GM18861 (cell line): Measurements from ENCODE around the gene NDFIP1.

Source experiments
- ATAC-seq: cut with Tn5 transposase; IDR thresholded peaks from one replicate; pipeline ENCODE4 v1.9.1; 2021; ENCODE audit not compliant: unreplicated experiment

NDFIP1 gene

GRCh38 chr5:142091012-142091411 lies 17.6 kb upstream of the NDFIP1 start:
- ATAC-seq, result no peak

- no peak for ATAC-seq
Observed at GRCh38 chr5:142091922-142092321, 16.7 kb upstream of the NDFIP1 start.

- no peak for ATAC-seq
Observed at GRCh38 chr5:142095035-142095434, 13.5 kb upstream of the NDFIP1 start.

- ATAC-seq, result no peak
Observed at GRCh38 chr5:142095651-142096330, 12.8 kb upstream of the NDFIP1 start.

- ATAC-seq, result no peak
Observed at GRCh38 chr5:142096382-142096781, 12.2 kb upstream of the NDFIP1 start.

- ATAC-seq, result no peak
Observed at GRCh38 chr5:142097681-142098080, 10.9 kb upstream of the NDFIP1 start.

GRCh38 chr5:142098275-142098674 lies 10.3 kb upstream of the NDFIP1 start:
- ATAC-seq, result no peak

GRCh38 chr5:142098931-142099330 lies 9.6 kb upstream of the NDFIP1 start:
- no peak for ATAC-seq

- ATAC-seq, result no peak
Observed at GRCh38 chr5:142100307-142100706, 8.3 kb upstream of the NDFIP1 start.

GRCh38 chr5:142102980-142103740 lies 5.4 kb upstream of the NDFIP1 start:
- no peak for ATAC-seq

GRCh38 chr5:142104491-142104890 lies 4.1 kb upstream of the NDFIP1 start:
- no peak for ATAC-seq

- no peak for ATAC-seq
Observed at GRCh38 chr5:142106061-142106460, 2.5 kb upstream of the NDFIP1 start.

GRCh38 chr5:142107036-142107735 lies 1.4 kb upstream of the NDFIP1 start:
- no peak for ATAC-seq

GRCh38 chr5:142107736-142108431 lies 695 bp upstream of the NDFIP1 start:
- ATAC-seq, result no peak

GRCh38 chr5:142109331-142110045 lies 909 bp downstream of the NDFIP1 start:
- ATAC-seq, result no peak

- ATAC-seq, result no peak
Observed at GRCh38 chr5:142110046-142110531, 1.5 kb downstream of the NDFIP1 start.

- no peak for ATAC-seq
Observed at GRCh38 chr5:142110988-142111687, 2.6 kb downstream of the NDFIP1 start.

- no peak for ATAC-seq
Observed at GRCh38 chr5:142114687-142115086, 6.1 kb downstream of the NDFIP1 start.

GRCh38 chr5:142115937-142116614 lies 7.5 kb downstream of the NDFIP1 start:
- no peak for ATAC-seq
